Measurements from ENCODE around the gene NPIPA7.
"Not testable (repeated sequence)": the region's sequence is repeated elsewhere in the genome, so short reads cannot be mapped to it uniquely, and the experiment has no call there.

Gene NPIPA7

DNA sequence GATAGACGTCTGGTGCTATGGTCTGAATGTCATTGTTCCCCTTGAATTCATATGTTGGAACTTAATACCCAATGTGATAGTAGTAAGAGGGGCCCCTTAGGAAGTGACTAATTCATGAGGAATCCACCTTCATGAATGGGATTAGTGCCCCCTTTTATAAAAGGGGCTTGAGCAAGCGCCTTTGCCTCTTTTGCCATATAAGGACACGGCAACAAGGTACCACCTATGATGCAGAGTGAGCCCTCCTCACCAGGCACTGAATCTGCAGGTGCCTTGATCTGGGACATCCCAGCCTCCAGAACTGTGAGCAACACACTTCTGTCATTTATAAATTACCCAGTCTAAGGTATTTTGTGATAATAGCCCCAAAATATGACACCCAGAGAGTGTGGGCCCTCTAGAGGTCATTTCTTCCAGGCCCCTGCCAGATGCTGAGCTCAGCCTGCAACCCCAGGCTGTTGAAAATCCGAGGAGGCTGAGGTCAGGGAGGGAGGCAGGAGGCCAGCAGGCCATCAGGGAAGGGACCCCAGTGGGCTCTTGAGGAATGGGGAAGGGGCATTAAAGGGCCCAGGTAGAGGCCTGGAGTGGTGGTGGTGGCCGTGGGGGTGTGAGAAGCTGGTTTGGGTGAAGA is 39.1 kb downstream of the NPIPA7 start:
- DNase-seq (ENCODE audit: low read depth in 2 of 2, low spot score in 1 of 2) = not testable (repeated sequence)

DNA sequence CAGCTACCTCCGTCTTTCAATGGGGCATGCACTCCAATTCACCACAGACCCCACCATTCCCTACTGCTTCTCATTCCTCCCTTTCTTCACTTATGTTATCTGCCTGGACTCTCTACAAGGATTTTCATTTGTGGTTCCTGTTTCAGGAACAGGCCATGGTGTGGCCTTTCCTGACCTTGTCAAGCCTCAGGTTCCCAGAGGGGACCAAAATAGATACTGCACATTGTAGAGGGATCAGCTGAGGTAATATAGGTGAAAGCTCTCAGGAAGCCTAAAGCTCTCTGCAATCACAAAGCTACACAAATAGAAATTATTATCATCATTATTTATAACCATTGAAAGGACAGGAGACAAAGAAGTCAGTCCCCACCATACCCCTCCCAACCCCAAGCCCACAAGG is 41.6 kb downstream of the NPIPA7 start:
- not testable (repeated sequence) for DNase-seq (ENCODE audit: low read depth in 2 of 2, low spot score in 1 of 2)

DNA sequence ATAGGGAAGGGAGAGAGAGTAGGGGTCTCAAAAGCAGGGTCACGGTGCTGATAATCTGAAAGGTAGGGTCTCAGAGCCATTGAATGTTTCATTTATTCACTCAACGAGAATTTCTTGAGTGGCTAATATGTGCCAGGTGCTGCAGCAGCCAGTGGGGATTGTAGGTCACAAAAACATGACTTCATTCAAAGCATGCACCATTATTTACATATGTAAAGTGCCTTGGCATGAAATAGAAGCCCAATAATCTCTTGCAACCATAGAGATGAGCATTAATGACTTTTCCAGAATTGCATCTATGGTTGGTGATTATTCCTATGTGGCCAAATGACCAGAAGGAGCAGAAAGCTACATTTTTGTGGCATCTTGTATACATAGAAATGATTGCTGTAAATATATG is 46.2 kb downstream of the NPIPA7 start:
- not testable (repeated sequence) for DNase-seq (ENCODE audit: low read depth in 2 of 2, low spot score in 1 of 2)

DNA sequence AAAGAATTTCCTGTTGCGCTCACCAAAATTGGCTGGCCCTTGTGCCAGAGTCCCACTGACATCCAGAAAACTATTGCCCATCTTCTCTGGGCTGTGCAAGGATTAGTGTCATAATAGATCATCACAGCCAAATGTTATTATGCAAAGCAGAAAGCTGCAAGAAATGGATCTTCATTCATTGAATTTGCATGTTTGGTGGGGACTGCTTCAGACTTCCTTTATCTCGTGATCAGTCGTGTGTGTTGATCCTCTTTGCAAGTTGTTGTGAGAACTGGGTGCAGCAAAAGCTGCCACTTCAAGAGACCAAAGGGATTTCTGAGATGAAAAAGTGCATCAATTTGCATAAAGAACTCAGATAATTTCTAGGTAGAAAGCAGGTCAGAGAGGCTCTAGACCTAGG is 52.2 kb downstream of the NPIPA7 start:
- not testable (repeated sequence) for DNase-seq (ENCODE audit: low read depth in 2 of 2, low spot score in 1 of 2)

DNA sequence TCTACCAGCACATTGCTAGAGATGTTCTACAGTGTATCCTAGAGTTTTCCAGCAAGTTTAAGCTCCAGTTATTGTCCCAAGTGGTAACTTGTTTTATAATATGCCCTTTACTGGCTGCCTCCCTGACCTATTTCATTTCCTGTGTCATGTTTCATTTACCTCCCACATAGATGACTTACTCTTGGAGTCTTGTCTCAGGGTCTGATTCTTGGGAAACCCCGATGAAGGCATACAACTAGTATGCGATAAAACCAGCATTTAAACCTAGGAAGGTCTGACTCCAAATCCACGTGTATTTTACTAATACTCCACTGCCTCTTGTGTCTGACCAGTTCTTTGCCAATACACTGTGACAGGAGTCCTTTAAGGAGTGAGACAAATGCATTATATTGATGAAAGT is 55.8 kb downstream of the NPIPA7 start:
- DNase-seq (ENCODE audit: low read depth in 2 of 2, low spot score in 1 of 2) = not testable (repeated sequence)

DNA sequence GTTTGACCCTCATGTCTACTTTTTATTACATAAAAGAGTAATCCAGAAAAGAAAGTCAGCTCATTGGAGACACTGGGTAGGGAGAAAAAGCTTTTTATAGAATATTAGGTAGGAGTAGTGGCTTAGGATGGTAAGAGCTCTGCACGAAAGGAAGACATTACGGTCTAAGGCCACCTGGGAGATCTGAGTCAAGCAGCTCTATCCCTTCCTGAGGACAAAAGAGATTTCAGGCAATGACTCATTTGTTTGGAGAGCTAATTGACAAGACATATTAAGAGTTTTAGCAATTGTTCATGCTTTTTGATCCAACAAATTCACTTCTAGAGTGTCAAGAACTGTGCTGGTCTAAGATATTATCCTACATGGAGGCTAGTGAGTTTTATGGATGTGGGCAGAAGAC is 62.5 kb downstream of the NPIPA7 start:
- not testable (repeated sequence) for DNase-seq (ENCODE audit: low read depth in 2 of 2, low spot score in 1 of 2)

Measured in stimulated activated CD8-positive, alpha-beta memory T cell treated with anti-CD3 and anti-CD28 coated beads, Interleukin-4, amount 100 ng/mL, for 1 hour (primary cell).